Mucosa of descending colon (tissue), 3 donors: ENCODE data around the gene HSP90AA1. TPM values are rescaled to one million over a fixed set of nuclear protein-coding genes. Genes with fewer than 3 reads are reported as not detected.
A peak's percentile ranks its signal among the peaks of the same experiment; 100 is the strongest.

Source experiments
- ATAC-seq: fragments of 200-7000 bp; cut with Tn5 transposase; one replicate; pipeline ENCODE4 v1.9.1; 2020; ENCODE audit warnings: mild to moderate bottlenecking, moderate library complexity
- DNase-seq, 3 donors: peaks; one replicate each; pipeline ENCODE4 v3.0.0-alpha.2; 2020
- H3K36me3 ChIP-seq: fragments of 200-600 bp; one replicate; pipeline ENCODE4 v1.8.0; 2021; ENCODE audit warnings: low read depth, mild to moderate bottlenecking
- H3K4me1 ChIP-seq: fragments of 200-600 bp; one replicate; pipeline ENCODE4 v1.8.0; 2021; ENCODE audit warnings: low read depth, mild to moderate bottlenecking
- H3K4me3 ChIP-seq: fragments of 200-600 bp; one replicate; pipeline ENCODE4 v1.8.0; 2021; ENCODE audit warnings: mild to moderate bottlenecking
- H3K9me3 ChIP-seq: fragments of 200-600 bp; one replicate; pipeline ENCODE4 v1.8.0; 2021; ENCODE audit warnings: mild to moderate bottlenecking
- CTCF ChIP-seq: fragments of 200-600 bp; IDR thresholded peaks from one replicate; pipeline ENCODE4 v1.8.0; 2022; ENCODE audit warnings: antibody characterized with exemption, mild to moderate bottlenecking
- intact Hi-C, 2 donors: fragments of 100-400 bp; cut with DNase I in 1 of 2; cut with micrococcal nuclease in 1 of 2; formaldehyde crosslinking; loops; one replicate each; pipeline versions ENCODE4 v1.11.0 to v1.11.1; 2022; cut with DNase I, micrococcal nuclease
- total RNA-seq, 3 donors: library from RNA; stranded (reverse); fragmentation: NEBNext Ultra II Directional in 2 of 3; extraction: Animal tissue kit (Norgen Biotek cat#: 25700) in 2 of 3; gene quantifications; one replicate each; pipeline versions ENCODE4 v1.2.1 to v1.2.4, GENCODE V29; 2021 to 2023
- donor health status: DM: no; HTN: no; CAD: no; lungs with moderate emphysema.
- donor health status: DM: no; HTN: no; CAD: no.
- donor health status: DM: no; HTN: yes; CAD: no.

The HSP90AA1 gene
- total RNA-seq, 3 donors from 2014 or later, result 231 to 367 (median 252) TPM

- ATAC-seq, result no peak
- no peak for TF ChIP-seq CTCF
- intact Hi-C loops, result no loop called here
- Histone ChIP-seq H3K36me3 (peaks cover 48% of the 10 kb centered on the region), H3K9me3 (no peaks in the 10 kb centered on the region), H3K4me1 (no peaks in the 10 kb centered on the region), H3K4me3 (no peak overlapping the region)
- DNase-seq, result no peak
Measured at GRCh38 chr14:102035914-102036313, 50.9 kb downstream of the HSP90AA1 start.

DNA sequence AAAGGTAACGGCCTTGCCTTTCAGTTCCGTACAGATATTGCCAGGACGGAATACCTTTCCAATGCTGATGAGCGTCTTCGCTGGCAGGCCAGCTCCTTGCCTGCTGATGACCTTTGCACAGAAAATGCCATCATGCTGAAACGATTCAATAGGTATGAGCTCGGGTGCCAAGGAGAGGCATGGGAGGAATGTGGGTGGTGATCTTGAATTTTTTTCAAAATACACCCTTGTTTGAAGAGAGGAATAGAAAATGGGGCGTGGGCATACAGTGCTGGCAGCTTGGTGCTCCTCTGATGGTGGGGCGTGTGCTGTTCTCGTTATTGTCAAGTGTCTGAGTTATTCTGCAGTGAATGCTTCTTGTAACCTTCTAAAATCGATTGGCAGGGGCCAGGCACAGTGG lies 52.5 kb downstream of the HSP90AA1 start:
- no peak for TF ChIP-seq CTCF
- intact Hi-C loops, result no loop called here

DNA sequence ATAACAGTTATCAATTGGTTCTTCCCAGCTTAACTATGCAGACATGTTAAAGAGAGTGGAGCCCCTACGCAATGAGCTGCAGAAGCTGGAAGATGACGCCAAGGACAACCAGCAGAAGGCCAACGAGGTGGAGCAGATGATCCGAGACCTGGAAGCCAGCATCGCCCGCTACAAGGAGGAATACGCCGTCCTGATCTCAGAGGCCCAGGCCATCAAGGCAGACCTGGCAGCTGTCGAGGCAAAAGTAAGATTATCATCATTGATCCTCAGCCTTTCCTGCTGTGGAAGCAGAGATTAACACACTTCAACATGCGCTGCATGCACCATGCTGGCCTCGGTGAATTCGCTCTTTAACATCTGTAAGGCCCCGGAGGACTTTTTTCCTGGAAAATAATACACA lies 53.6 kb downstream of the HSP90AA1 start:
- peak in 1 of 3 donors; percentile 17 for DNase-seq

More for the DNA sequence above, 52.5 kb downstream of the HSP90AA1 start:
- Histone ChIP-seq H3K4me3 (no peak overlapping the region), H3K4me1 (no peaks in the 10 kb centered on the region), H3K9me3 (no peaks in the 10 kb centered on the region), H3K36me3 (peaks cover 47% of the 10 kb centered on the region)
- DNase-seq (no peak), ATAC-seq (no peak)

More for the DNA sequence above, 53.6 kb downstream of the HSP90AA1 start:
- H3K4me3 ChIP-seq, result no peak overlapping the region
- peaks cover 6% of the 10 kb centered on the region for H3K4me1 ChIP-seq
- no peak for TF ChIP-seq CTCF
- H3K9me3 ChIP-seq, result no peaks in the 10 kb centered on the region
- intact Hi-C loops, result no loop called here
- peaks cover 49% of the 10 kb centered on the region for H3K36me3 ChIP-seq
- no peak for ATAC-seq

Other genes starting within 250 kb of the HSP90AA1 start
- gene DYNC1H1, start 122.5 kb downstream of the HSP90AA1 start, total RNA-seq, result 100 to 1,000 TPM; 403 to 547 (median 409) TPM
- gene WDR20, start 52.9 kb upstream of the HSP90AA1 start, total RNA-seq, result 10 to 100 TPM; 36.2 to 49.4 (median 40.9) TPM
- gene MOK, start 218.1 kb upstream of the HSP90AA1 start, total RNA-seq, result 10 to 100 TPM in 1 of 3 donors, 1 to 10 TPM in 2; 6.2 to 11.2 (median 7.4) TPM
- gene ZNF839, start 232.7 kb upstream of the HSP90AA1 start, total RNA-seq, result 10 to 100 TPM in 1 of 3 donors, 1 to 10 TPM in 2; 9.5 to 12.4 (median 9.7) TPM